Measurements from ENCODE around the gene RANBP17.

- TF ChIP-seq CTCF (conservative IDR thresholded peaks at IDR 0.05; ENCODE audit: low read depth, low read length) (no peak), EZH2 (IDR thresholded peaks at IDR 0.05; ENCODE audit: low read length, unreplicated experiment) (no peak), EZH2phosphoT487 (IDR thresholded peaks at IDR 0.05; ENCODE audit: borderline replicate concordance, low read length) (no peak)
Measured at GRCh38 chr5:171102877-171103610, 241.2 kb downstream of the RANBP17 start.
